ENCODE results near the gene RGS7.

DNA sequence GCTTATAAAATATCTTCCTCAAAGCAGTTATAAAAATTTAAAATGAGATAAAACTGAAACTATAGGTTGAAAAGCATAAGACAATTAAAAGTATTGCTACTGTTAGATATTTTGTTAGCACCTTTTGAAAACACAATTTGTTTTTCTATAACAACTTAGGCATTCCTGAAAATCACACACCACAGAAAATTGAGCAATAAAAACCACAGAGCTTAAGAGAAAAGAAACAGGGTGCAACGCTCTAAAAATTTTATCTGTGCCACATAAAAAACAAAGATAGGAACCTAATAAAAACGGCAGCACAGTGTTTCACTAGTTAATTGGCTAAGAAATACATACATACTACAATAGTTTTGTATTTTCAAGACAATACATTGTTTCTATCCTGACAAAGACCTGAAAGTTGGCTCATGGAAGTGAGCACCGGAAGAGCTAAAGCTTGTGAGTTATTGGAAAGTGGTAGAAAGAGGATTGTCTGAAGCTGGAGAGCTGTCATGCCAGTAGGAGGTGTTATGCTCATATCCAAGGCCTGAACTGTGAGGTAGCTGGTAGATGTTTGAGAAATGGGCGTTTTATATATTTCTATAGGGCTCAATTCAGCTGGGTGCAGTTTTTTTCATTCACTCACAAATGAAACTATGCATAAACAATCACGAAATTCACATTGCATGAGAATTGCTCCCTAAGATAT lies 45.8 kb downstream of the RGS7 start:
- TF ChIP-seq, protein P1, sequence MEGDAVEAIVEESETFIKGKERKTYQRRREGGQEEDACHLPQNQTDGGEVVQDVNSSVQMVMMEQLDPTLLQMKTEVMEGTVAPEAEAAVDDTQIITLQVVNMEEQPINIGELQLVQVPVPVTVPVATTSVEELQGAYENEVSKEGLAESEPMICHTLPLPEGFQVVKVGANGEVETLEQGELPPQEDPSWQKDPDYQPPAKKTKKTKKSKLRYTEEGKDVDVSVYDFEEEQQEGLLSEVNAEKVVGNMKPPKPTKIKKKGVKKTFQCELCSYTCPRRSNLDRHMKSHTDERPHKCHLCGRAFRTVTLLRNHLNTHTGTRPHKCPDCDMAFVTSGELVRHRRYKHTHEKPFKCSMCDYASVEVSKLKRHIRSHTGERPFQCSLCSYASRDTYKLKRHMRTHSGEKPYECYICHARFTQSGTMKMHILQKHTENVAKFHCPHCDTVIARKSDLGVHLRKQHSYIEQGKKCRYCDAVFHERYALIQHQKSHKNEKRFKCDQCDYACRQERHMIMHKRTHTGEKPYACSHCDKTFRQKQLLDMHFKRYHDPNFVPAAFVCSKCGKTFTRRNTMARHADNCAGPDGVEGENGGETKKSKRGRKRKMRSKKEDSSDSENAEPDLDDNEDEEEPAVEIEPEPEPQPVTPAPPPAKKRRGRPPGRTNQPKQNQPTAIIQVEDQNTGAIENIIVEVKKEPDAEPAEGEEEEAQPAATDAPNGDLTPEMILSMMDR (IDR thresholded peaks at IDR 0.05; ENCODE audit: poor library complexity): no peak
- no peak for TF ChIP-seq EZH2phosphoT487 (IDR thresholded peaks at IDR 0.05; ENCODE audit: low read depth, severe bottlenecking, unreplicated experiment)

Data from hepatocyte (in vitro differentiated cells).